ENCODE data around the gene SCT.

SCT gene

GRCh38 chr11:621838-622237, 5.1 kb downstream of the SCT start:
- no peak for DNase-seq (ENCODE audit: low spot score)

GRCh38 chr11:620935-621814, 5.8 kb downstream of the SCT start:
- no peak for DNase-seq (ENCODE audit: low spot score)

- no peak for DNase-seq (ENCODE audit: low spot score)
Observed at GRCh38 chr11:620201-620600, 6.8 kb downstream of the SCT start.

- DNase-seq (ENCODE audit: low spot score), result no peak
Observed at GRCh38 chr11:619628-620050, 7.3 kb downstream of the SCT start.

- DNase-seq (ENCODE audit: low spot score), result no peak
Observed at GRCh38 chr11:618856-619627, 7.9 kb downstream of the SCT start.

- no peak for DNase-seq (ENCODE audit: low spot score)
Observed at GRCh38 chr11:617912-618682, 8.9 kb downstream of the SCT start.

- DNase-seq (ENCODE audit: low spot score), result no peak
Observed at GRCh38 chr11:617199-617911, 9.6 kb downstream of the SCT start.

- DNase-seq (ENCODE audit: low spot score), result no peak
Observed at GRCh38 chr11:616320-617198, 10.4 kb downstream of the SCT start.

GRCh38 chr11:615504-616319, 11.3 kb downstream of the SCT start, which contains the start of gene IRF7:
Gene IRF7 (minus strand): TSS chr11:615950. CDS start chr11:615364, 586 bp downstream.
- peak; percentile 87 for DNase-seq (ENCODE audit: low spot score)

GRCh38 chr11:614623-615503, 12.1 kb downstream of the SCT start:
- DNase-seq (ENCODE audit: low spot score), result peak; percentile 27

GRCh38 chr11:614021-614622, 12.9 kb downstream of the SCT start:
- DNase-seq (ENCODE audit: low spot score), result no peak

- peak; percentile 69 for DNase-seq (ENCODE audit: low spot score)
Observed at GRCh38 chr11:613369-613968, 13.5 kb downstream of the SCT start.

GRCh38 chr11:612961-613300, 14.1 kb downstream of the SCT start:
- no peak for DNase-seq (ENCODE audit: low spot score)

- peak; percentile 47 for DNase-seq (ENCODE audit: low spot score)
Observed at GRCh38 chr11:612201-612960, 14.6 kb downstream of the SCT start.

GRCh38 chr11:611001-611996, 15.7 kb downstream of the SCT start:
- DNase-seq (ENCODE audit: low spot score), result no peak
